DOHH2 (cell line): ENCODE data around the gene PLEKHG4B.
"Not testable (repeated sequence)": the region's sequence is repeated elsewhere in the genome, so short reads cannot be mapped to it uniquely, and the experiment has no call there.

ENCODE experiments used
- H3F3A ChIP-seq: fragments of 200-600 bp; sonication (generic), shearing (Covaris generic); 2 replicates; pipeline ENCODE4 v1.6.0; 2016; ENCODE audit warnings: antibody characterized with exemption, mild to moderate bottlenecking; ENCODE audit not compliant: control insufficient read depth, insufficient read depth
- H3K27ac ChIP-seq: fragments of 200-600 bp; sonication (generic); 2 replicates; pipeline ENCODE4 v1.5.1; 2014; ENCODE audit warnings: low read depth, mild to moderate bottlenecking, low read length, moderate library complexity
- H3K27me3 ChIP-seq: fragments of 200-600 bp; sonication (generic); 2 replicates; pipeline ENCODE4 v1.6.1; 2014; ENCODE audit warnings: mild to moderate bottlenecking, low read length, mixed read lengths; ENCODE audit not compliant: control insufficient read depth
- H3K36me3 ChIP-seq: fragments of 200-600 bp; sonication (generic); 2 replicates; pipeline ENCODE4 v1.6.1; 2014; ENCODE audit warnings: mild to moderate bottlenecking, low read length, moderate library complexity, mixed read lengths; ENCODE audit not compliant: control insufficient read depth
- H3K4me1 ChIP-seq: fragments of 200-600 bp; sonication (generic); 2 replicates; pipeline ENCODE4 v1.6.1; 2014; ENCODE audit warnings: mild to moderate bottlenecking, low read length, mixed read lengths; ENCODE audit not compliant: control insufficient read depth
- H3K4me2 ChIP-seq: fragments of 200-600 bp; sonication (generic); 2 replicates; pipeline ENCODE4 v1.6.0; 2014; ENCODE audit warnings: mild to moderate bottlenecking, low read length, moderate library complexity
- H3K4me3 ChIP-seq: fragments of 200-600 bp; sonication (generic); 2 replicates; pipeline ENCODE4 v1.5.1; 2014; ENCODE audit warnings: mild to moderate bottlenecking, low read length, mixed read lengths
- H3K79me2 ChIP-seq: fragments of 200-600 bp; sonication (generic); 2 replicates; pipeline ENCODE4 v1.6.1; 2014; ENCODE audit warnings: mild to moderate bottlenecking, low read length, mixed read lengths; ENCODE audit not compliant: control insufficient read depth
- H3K9me2 ChIP-seq: fragments of 200-600 bp; sonication (generic); replicated peaks from 2 replicates; pipeline ENCODE4 v1.6.1; 2014; ENCODE audit warnings: mild to moderate bottlenecking, low read length, mixed read lengths; ENCODE audit not compliant: control insufficient read depth
- H3K9me3 ChIP-seq: fragments of 200-600 bp; sonication (generic); 2 replicates; pipeline ENCODE4 v1.6.1; 2014; ENCODE audit warnings: antibody characterized with exemption, low read length, mixed read lengths; ENCODE audit not compliant: control insufficient read depth, insufficient read depth
- H4K20me1 ChIP-seq: fragments of 200-600 bp; sonication (generic); 2 replicates; pipeline ENCODE4 v1.6.0; 2014; ENCODE audit warnings: low read depth, mild to moderate bottlenecking, antibody characterized with exemption, low read length, moderate library complexity; ENCODE audit not compliant: control insufficient read depth, insufficient read depth
- CTCF ChIP-seq: fragments of 200-600 bp; sonication (generic); IDR thresholded peaks from one replicate; pipeline ENCODE4 v1.5.1; 2014; ENCODE audit warnings: antibody characterized with exemption, mild to moderate bottlenecking, low read depth, low read length; ENCODE audit not compliant: poor library complexity, severe bottlenecking
- EZH2phosphoT487 ChIP-seq: fragments of 200-600 bp; sonication (generic); IDR thresholded peaks from 2 replicates; pipeline ENCODE4 v1.6.1; 2017; ENCODE audit warnings: borderline replicate concordance, mild to moderate bottlenecking, antibody characterized with exemption, low read length, moderate library complexity, mixed read lengths

PLEKHG4B gene

DNA sequence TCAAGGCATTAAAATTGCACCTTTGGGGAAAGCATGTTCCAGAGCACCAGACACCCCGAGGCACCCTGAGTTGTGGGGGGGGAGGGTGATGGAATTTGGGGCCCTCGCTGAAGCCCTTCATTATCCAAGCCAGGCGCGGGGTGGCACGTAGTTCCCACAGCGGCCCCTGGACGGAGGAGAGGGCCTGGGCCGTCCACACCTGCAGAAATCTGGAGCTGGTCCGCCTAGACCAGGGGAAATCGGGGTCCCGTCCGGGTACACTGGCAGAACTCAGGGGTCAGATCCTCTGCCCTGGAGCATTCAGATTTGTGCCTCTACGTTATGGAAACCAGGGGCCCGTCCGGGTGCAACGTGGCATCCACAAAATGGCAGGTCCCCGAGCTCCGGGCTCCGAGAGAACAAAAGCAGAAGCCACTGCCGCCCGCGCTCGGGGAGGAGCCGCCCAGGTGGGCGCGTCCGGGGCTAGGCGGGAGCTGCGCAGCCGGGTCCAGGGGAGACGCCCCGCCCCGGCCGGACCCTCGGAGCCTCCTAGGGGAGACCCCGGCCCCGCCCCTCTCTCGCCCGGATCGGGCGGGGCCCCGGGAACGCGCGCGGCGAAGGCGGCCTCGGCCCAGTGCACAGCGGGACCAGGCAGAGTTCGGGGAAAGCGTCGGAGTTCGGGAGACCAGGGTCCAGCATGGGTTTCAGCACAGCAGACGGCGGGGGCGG lies at the start of gene PLEKHG4B:
TSS of gene PLEKHG4B (plus strand) at position 613 of the 708 bp plus-strand sequence. CDS start at position 677, 64 bp downstream.
- no peaks in the 10 kb centered on the region for H3K9me3 ChIP-seq
- H3K4me1 ChIP-seq, result no peaks in the 10 kb centered on the region
- H3K27ac ChIP-seq, result no peak within 1 kb of the TSS
- TF ChIP-seq EZH2phosphoT487, result no peak
- TF ChIP-seq CTCF, result no peak
- no peaks in the 10 kb centered on the region for H3K79me2 ChIP-seq
- no peaks in the 10 kb centered on the region for H4K20me1 ChIP-seq
- H3K36me3 ChIP-seq, result no peaks in the 10 kb centered on the region
- H3K4me2 ChIP-seq, result no peak within 1 kb of the TSS
- H3K27me3 ChIP-seq, result no peaks in the 10 kb centered on the region
- H3K4me3 ChIP-seq, result no peak within 1 kb of the TSS
- H3F3A ChIP-seq, result no peaks in the 10 kb centered on the region
- H3K9me2 ChIP-seq, result no peaks in the 10 kb centered on the region

GRCh38 chr5:42250-42649 lies 49.7 kb upstream of the PLEKHG4B start:
- Histone ChIP-seq H3K9me2 (no peaks in the 10 kb centered on the region), H3K4me3 (no peak overlapping the region), H3K79me2 (no peaks in the 10 kb centered on the region), H3K27me3 (no peaks in the 10 kb centered on the region), H3K36me3 (no peaks in the 10 kb centered on the region), H3K9me3 (no peaks in the 10 kb centered on the region), H3K4me1 (no peaks in the 10 kb centered on the region), H4K20me1 (no peaks in the 10 kb centered on the region), H3F3A (no peaks in the 10 kb centered on the region), H3K27ac (no peak overlapping the region), H3K4me2 (no peak overlapping the region)
- TF ChIP-seq CTCF (no peak), EZH2phosphoT487 (no peak)

DNA sequence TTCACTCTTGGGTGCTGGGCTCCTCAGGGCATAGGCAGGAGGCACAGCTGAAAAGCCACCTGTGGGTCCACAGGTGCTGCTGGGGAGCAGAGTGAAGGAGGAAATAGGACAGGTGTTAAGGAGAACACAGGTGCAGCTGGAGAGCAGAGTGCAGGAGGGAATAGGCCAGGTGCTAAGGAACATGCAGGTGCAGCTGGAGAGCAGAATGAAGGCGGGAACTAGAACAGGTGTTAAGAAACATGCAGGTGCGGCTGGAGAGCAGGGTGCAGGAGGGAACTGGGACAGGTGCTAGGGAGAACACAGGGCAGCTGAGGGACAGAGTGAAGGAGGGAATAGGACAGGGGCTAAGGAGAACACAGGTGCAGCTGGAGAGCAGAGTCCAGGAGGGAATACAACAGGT lies 43.8 kb upstream of the PLEKHG4B start:
- H3K79me2 ChIP-seq, result no peaks in the 10 kb centered on the region
- no peaks in the 10 kb centered on the region for H3K36me3 ChIP-seq
- no peak overlapping the region for H3K4me2 ChIP-seq
- no peaks in the 10 kb centered on the region for H4K20me1 ChIP-seq
- no peaks in the 10 kb centered on the region for H3K27me3 ChIP-seq
- no peaks in the 10 kb centered on the region for H3K4me1 ChIP-seq
- no peaks in the 10 kb centered on the region for H3K9me2 ChIP-seq
- no peak overlapping the region for H3K4me3 ChIP-seq
- TF ChIP-seq EZH2phosphoT487 (no peak), CTCF (no peak)
- peaks cover 4% of the 10 kb centered on the region; the same call in 1 of the 2 replicates for H3K9me3 ChIP-seq
- H3K27ac ChIP-seq, result no peak overlapping the region
- no peaks in the 10 kb centered on the region for H3F3A ChIP-seq

GRCh38 chr5:49530-49929 lies 42.4 kb upstream of the PLEKHG4B start:
- not testable (repeated sequence) for H3K4me1 ChIP-seq, H3K4me2 ChIP-seq, H3F3A ChIP-seq, H3K9me2 ChIP-seq, H3K27ac ChIP-seq, H3K4me3 ChIP-seq, H4K20me1 ChIP-seq, H3K79me2 ChIP-seq, H3K36me3 ChIP-seq, H3K9me3 ChIP-seq, H3K27me3 ChIP-seq
